Pulmonary artery endothelial cell (primary cell): ENCODE data around the gene PGLYRP3. TPM values are rescaled to one million over a fixed set of nuclear protein-coding genes. Genes with fewer than 3 reads are reported as not detected.
"Not testable (repeated sequence)": the region's sequence is repeated elsewhere in the genome, so short reads cannot be mapped to it uniquely, and the experiment has no call there.

ENCODE experiments used
- DNase-seq: peaks from one replicate; pipeline ENCODE4 v3.0.0-alpha.2; 2011; ENCODE audit warnings: low read depth, low spot score
- total RNA-seq: library from RNA; depleted of rRNA; stranded (reverse); fragments of >200 nt; gene quantifications from 2 replicates; pipeline ENCODE4 v1.2.3, GENCODE V29; 2014

PGLYRP3 gene
- total RNA-seq, 1 donor from 2014 or later: not detected

DNA sequence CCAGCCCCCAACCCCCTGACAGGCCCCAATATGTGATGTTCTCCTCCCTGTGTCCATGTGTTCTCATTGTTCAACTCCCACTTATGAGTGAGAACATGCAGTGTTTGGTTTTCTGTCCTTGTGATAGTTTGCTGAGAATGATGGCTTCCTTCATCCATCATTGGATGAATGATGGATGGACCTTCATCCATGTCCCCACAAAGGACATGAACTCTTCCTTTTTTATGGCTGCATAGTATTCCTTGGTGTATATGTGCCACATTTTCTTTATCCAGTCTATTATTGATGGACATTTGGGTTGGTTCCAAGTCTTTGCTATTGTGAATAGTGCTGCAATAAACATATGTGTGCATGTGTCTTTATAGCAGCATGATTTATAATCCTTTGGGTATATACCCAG, 1.6 kb upstream of the PGLYRP3 start:
- DNase-seq: not testable (repeated sequence)

DNA sequence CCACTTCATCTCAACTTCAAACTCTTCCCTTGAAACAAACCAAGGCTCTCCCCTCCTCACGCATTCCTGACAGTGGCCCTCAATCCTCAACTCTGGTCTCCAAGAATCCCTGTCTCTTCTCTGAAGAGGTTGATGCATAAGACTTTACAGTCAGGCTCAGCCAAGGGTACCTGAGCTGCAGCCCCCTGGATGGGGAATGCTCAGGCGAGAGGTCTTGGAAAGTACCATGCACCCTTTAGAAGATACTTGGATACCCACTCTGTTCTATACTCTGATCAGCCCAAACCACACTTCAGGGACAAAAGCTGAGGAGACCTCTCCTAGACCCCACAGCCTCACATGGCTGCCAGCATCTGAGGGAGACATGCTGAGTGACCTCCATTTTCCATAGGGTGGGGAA, 536 bp upstream of the PGLYRP3 start:
- DNase-seq: no peak

DNA sequence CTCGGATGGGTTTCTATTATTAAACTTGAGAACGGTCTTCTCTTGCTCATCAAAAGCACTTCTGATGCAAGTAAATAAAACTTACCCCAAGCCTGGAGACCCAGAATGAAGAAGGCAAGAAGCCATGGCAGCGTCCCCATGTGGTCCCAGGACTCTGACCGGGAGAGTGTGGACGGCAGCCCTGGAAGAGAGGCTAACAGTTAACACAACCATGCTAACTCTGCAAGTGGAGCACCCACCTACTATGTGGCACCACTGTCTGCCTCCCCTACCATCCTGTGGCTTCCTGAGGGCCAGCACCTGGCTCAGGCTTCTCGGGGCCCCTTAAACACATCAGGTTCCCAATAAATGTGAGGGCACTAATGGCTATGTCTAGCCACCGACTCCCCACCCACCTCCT, 2.2 kb downstream of the PGLYRP3 start:
- no peak for DNase-seq

DNA sequence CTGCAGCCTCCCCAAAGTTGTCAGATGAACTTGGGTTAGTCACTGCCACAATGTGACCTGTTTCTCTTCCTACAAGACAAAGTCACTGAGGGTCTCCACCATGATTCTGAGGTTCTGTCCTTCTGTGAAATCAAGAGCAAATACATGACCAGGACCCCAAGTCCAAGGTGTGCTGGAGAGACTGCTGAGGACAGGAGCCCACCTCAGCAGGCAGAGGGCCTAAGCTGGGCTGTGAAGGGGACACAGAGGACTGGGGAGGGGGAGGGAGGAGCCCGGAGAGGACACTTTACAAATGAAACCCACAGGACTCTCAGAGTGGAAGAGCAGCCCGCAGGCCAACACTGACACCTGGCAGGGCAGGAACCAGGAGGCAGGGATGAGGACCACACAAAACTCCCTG, 3.3 kb downstream of the PGLYRP3 start:
- DNase-seq: no peak

DNA sequence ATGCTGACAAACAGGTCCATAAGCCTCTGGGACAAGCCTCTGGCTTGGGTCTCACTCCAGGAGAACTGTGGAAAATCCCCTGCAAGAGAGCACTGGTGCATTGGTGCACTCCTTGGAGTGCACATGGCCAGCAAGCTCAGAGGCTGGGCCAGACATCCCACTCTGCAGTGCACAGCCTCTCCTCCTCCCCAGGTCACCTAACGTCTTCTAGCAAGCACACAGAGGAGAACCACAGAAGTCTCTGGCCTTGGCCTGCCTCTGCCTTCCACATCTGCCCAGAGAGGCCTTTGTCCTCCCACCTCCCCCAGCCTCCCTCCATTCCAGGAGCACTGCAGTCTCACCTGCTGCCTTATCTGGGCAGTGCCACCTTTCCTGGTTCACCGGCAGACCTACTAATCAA, 4.2 kb downstream of the PGLYRP3 start:
- no peak for DNase-seq

DNA sequence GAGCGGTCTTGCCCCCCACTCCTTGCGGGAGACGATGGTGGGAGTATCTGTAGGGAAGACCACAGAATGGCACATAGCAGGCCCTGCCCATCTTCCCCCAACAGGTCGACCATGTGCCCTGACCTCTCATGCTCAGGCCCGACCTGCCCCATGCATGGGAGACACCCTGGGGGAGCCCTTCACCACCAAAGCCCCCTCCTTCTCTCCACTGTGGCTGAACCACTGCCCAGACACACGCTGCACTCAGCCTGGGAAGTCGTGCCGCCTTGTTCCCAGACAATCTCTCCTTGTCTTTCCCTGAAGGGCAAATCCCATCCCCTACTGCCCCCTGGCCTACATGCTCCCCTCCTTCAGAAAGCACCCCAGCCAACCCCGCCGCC, 5.5 kb downstream of the PGLYRP3 start:
- no peak for DNase-seq

DNA sequence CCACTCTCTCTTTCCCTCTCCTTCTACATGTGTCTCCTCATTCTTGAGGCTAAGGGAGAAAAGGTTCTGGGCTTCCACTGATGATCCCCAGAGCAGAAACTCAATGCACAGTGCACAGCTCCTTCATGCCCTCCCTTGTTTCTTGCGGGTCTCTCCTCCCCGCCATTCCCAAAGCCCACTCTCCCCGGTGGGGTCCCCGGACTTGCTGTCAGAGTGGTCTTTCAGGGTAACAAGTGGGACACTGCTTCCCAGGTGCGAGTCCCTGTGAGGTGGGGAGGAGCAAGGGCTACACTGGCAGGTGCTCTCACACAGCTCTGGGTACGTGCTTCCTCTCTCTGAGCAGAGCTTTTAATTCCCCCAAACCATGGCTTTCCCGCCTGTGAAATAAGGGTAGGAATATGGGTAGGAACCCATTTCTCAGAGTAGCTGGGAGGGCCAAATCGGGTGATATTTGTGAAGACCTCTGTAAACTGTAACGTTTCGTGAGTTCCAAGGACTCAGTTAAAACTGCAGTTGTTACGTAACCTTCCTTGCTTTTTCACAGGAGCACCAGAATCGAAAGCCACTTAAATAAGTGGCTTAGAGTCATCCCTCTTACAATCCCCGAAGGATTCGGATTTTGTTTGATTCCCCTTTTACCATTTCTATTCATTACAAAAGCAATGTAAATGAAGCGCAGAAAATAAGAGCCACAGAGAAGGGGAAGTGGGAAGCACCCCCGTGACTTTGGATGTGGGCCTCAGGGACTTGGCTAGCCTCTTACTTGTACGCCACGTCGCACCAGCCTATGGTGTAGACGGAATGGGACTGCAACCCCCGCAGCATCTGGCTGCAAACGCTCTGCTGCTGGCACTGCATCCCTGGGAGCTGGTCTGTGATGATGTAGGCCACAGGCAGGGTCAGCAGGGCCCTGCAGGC, 6.2 kb downstream of the PGLYRP3 start:
- DNase-seq: no peak

DNA sequence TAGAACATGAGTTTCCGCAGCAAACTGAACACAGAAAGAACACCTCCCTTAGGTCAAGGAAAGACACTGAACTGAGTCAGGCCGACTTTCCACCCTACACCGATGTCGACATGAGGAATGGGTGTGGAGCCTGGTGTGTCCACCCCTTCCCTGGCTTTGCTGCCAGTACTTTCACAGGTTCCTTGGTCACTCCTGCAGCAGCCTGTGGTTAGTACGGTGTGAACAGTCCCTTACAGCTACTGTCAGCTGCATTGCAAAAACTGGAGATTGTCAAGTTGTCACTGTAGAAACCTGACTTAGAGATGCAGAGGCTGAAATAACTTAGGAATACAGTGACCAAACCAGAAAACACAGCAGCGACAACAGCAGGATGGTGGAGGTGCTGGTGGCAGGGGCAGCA, 7.1 kb downstream of the PGLYRP3 start:
- no peak for DNase-seq

DNA sequence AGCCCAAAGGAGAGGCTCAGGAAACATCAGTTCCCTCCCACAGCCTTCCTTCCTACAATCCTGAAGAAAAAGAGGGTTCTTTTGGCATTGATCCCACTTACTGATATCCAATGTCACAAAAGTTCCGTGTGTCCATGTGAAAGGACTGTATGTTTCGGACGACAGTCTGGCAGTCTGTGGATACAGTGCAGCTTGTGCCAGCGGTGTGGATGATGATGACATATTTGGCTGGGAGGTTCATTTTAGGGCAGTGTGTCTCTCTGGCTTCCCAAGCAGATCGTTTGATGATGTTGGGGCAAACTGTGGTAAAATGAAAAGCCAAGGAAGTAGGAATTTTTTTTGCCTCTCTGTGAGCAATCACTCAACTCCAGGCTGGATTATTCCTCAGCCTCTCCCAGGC, 10.4 kb downstream of the PGLYRP3 start:
- DNase-seq: no peak

DNA sequence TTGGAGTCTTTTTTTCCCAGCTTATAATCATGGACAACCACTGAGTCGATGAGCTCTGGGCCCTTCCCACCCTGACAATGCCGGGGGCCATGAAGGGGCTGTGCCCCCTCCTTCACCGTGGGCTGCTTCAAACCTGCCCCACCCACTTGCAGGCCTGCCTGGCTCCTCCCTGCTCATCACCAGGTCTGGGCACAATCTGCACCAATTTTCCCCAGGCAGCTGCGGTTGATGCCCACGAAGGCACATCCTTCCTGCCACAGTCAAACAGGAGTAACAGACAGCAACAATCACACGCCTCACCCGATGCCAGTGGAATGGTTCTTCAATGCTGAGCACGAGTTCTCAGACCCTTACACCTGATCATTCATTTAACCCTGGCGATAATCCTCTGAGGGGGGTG, 18.9 kb downstream of the PGLYRP3 start:
- DNase-seq: no peak

DNA sequence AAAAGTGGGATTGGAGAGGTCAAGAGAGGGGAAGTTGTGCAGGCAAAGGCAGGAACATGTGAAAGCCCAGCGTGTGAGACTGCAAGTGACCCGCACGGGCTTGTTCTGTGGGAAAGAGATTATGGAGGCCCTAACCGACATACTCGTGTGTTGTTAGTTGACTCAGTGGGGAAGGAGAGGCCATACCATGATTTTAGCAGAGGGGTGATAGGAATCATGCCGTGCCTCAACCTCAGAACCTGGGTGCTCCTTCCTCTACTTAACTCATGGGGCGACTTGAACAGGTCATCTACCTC, 19.3 kb downstream of the PGLYRP3 start:
- no peak for DNase-seq

DNA sequence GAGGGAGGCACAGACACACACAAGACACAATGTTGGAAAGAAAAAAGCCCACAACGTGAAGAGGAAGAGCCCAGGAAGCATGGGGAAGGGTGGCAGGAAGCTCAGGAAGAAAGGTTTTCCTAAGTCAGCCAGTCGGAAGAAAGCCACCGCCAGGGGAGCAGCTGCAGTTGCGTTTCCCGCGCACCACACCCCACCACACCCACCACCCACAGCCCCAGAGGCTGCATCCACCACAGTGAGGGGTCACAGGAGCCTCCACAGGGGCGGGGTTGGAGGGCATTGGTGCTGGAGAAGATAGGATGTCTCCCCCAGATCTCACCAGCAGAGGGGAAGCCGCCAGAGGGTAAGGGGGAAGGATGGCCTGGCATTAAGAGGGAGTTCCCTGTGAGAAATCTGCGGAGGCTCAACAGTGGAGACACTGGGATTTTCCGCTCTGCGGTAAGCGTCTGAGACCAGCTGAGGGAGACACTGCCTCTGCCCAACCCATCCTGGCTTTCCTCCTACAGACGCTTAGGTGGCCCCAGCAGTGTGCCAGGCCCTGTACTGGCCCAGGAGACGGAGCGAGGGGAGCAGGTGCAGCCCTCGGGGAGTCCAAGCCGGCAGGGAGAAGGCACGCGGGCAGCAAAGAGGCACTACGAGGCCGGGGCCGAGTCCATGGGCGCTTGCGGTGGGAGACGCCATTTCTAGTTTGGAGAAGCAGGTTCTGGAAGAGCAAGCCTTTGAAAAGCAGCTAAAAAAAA, 19.8 kb downstream of the PGLYRP3 start:
- DNase-seq: no peak

DNA sequence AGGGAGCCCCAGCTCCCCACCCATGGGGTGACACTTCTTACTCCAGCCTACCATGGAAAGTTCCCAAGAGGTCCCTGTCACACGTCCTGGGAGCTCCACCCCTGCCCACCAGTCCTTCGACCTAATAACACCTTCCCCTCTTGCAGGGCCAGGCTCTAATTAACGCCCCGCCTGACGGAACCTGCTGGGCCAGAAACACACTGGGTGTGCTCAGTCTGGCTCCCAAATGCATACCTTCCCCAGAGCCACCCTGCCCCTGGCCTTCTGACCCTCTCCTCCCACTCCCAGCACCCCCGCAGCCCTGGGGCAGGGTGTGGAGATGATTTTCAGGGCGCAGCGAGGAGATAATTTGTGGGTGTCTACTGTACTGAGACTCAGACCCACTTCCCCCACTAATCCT, 20.6 kb downstream of the PGLYRP3 start:
- DNase-seq: no peak

DNA sequence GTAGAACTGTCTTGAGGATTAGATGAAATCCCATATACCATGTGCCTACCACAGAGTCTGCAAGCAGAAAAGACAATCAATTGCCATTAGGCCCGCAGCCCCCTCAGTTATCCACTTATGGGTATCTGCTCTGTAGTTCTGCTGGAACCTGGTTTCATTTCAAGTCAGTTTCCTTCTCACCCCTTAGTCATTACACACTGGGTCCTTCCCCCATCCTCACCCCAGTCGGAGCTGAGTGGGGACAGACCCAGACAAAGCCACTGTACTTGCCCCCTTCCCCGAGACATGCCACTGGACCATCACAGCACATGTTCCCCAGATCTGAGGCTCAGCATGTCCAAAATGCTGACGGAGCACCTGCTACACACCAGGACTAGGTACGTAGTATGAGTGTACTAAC, 21.2 kb downstream of the PGLYRP3 start:
- no peak for DNase-seq

DNA sequence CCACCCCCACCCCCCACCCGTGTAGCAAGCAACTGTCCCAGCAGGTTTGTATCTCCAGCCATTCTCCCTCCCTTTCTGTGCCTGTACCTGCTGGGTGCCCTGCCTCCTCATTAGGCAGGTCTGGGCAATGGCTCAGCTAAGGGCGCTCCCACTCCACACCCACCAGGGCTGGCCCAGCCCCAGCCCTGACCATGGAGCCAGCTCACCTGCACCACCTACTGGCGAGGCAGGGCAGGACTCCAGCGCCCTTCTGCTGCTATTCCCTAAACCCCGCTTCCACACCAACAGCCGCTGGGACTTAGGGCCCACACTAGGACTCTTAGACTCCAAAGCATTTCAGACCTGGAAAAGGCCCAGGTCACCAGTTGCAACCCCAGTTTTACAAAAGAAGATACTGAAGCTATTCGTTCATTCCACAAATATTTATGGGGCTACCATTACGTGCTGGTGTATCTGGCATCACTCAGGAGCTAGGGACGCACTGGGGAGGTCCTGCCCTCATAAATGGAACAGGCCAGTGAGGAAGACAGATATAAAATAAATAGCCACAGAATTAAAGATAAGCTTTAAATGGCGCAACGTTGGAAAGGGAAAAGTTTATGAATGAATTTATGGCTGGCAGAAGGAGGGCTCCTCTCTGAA, 24.0 kb downstream of the PGLYRP3 start:
- DNase-seq: no peak

DNA sequence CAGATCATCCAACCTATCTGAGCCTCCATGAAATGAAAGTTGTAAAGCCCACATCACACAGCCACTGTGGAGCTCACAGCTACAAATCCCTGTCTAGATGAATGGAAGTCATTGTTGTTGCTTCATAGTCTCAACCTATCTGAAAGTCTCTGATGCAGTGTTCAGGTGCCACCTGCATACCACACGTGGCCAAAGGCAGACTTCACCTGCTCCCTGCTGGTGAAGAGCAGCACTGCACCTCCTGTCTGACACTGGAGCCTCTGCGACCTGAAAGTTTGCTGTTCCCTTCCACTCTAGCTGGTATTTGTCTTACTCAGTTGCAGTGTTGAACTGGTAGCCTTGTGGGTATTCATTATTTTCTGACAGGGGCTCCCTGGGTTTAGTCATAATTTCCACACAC, 34.9 kb downstream of the PGLYRP3 start:
- no peak for DNase-seq

DNA sequence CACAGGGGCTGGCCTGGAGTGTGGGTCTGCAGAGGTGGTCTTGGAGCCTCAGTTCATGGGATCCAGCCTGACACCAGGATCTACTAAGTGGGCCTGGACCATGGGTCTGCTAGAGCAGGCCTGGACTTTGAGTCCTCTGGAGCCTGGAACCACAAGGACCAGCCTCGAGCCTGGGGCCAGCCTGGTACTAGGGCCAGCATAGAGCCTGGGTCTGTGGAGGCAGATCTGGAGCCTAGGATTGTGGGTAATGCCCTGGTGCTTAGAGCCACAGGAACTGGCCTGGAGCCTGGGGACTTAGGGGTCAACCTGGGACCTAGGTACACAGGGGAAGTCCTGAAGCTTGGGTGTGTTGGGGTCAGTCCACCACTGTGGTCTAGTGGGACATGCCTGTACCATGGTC, 40.6 kb downstream of the PGLYRP3 start:
- DNase-seq: no peak

DNA sequence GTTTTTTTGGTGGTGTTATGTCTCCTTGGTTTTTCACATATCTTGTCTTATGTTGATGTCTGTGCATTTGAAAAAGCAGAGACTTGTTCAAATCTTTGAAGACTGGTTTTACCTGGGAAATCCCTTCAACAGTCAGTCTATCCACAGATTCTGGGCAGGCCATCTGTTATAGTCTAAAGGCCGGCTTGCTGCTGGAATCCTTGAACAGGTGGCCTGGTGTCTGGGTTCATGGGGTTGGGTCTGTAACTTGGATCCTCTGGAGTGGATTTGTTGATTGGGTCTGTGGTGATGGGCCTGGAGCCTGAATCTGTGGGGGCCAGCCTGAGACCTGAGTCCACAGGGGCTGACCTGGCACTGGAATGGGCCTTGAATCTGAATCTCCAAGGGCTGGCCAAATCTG, 41.0 kb downstream of the PGLYRP3 start:
- DNase-seq: no peak

DNA sequence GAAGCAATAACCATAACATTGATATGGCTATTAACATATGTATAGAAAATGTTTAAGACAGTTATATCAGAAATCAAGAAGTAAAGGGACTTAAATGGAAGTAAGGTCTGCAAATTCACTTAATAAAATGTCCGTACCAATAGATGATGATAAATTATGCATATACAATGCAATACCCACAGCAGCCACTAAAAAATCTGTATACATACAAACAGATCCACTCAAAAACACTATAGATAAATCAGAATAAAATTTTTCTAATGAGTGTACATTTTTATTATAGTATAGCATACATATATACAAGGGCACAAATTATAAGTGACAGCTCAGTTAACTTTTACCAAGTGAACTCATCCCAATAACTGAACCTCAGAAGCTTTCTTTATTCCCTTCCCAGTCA, 47.3 kb downstream of the PGLYRP3 start:
- no peak for DNase-seq

DNA sequence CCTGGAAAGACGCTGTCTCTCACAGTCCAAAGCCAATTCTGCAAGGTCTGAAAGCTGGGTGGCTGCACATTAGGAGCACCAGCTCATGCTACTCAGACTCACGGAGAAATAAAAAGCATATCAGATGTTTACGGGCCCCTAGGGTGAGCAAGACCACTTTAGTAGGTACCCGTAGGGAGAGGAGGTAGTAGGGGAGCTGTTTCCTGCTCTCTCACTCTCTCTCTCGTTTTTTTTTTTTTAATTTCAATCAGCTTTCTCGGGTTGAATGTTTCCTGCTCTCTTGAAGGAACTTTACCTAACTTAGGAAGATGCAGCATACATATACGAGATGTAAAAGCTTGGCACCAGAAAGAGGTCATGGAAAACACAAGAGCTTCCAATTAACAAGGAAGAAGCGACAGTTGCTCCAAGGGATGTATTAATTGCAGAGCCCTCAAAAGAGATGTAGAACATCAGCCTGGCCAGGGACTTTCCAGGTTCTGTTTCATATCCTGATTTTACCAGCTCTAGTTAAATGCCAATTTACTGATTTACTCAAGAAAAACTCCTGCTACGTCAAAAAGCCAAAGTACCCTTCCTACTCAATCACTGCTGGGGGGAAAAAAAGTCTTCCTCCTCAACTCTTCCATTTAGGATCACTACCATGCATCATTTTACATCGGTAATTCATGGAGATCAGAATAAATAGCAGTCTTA, 50.1 kb downstream of the PGLYRP3 start:
- DNase-seq: no peak

DNA sequence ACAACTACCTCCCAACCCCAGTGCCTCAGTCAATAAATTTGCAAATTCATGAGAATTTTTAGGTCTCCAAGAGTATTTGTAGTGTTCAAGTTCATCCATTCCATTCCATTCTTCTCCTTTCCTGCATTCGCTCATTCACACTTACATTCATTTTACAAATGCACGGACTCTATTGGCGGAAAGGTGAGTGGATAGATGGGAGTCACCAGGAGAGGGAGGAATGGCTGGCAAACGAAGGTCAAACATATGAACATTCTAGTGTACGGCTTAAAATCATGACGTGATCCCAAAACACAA, 50.7 kb downstream of the PGLYRP3 start:
- DNase-seq: no peak
